SK-N-SH (cell line): ENCODE data around the gene MAP1B. TPM values are rescaled to one million over a fixed set of nuclear protein-coding genes. Genes with fewer than 3 reads are reported as not detected.

Source experiments
- CTCF ChIA-PET: fragments of 300-600, 350-600 bp; formaldehyde crosslinking; extraction: SDS; loops from one replicate; lab custom pipeline; 2021; lab: Yijun Ruan, JAX
- POLR2A ChIA-PET: fragments of 350-600 bp; sonication (Branson Sonifier 250); formaldehyde crosslinking; extraction: SDS; loops from one replicate; lab custom pipeline; 2020; ENCODE audit warnings: antibody characterized with exemption, inconsistent platforms; lab: Yijun Ruan, JAX
- DNase-seq: peaks from one replicate; pipeline ENCODE4 v3.0.0; 2012
- H2AFZ ChIP-seq: fragments of 200-600 bp; sonication (generic); 2 replicates; pipeline ENCODE4 v1.8.1; 2016; ENCODE audit warnings: antibody characterized with exemption, mild to moderate bottlenecking, low read depth
- H3F3A ChIP-seq: fragments of 200-600 bp; sonication (generic); replicated peaks from 2 replicates; pipeline ENCODE3; 2016; ENCODE audit warnings: antibody characterized with exemption, mild to moderate bottlenecking; ENCODE audit not compliant: insufficient read depth
- H3K27ac ChIP-seq, 2 experiments: fragments of 200-500 bp in 1 of 2; fragments of 200-600 bp in 1 of 2; sonication (Bioruptor generic) in 1 of 2; sonication (generic), shearing (Covaris generic) in 1 of 2; 2 replicates each; pipeline versions ENCODE4 v1.5.1 to v1.6.1; 2014 to 2016; ENCODE audit warnings: low read depth in 2 of 2, inconsistent platforms in 1 of 2, low read length in 1 of 2, mild to moderate bottlenecking in 1 of 2, mixed read lengths in 1 of 2
- H3K27me3 ChIP-seq: fragments of 200-600 bp; sonication (generic), shearing (Covaris generic); 2 replicates; pipeline ENCODE4 v1.6.1; 2016; ENCODE audit warnings: mixed run types; ENCODE audit not compliant: insufficient read depth
- H3K36me3 ChIP-seq, 2 experiments: fragments of 200-500 bp in 1 of 2; fragments of 200-600 bp in 1 of 2; sonication (Bioruptor generic) in 1 of 2; sonication (generic) in 1 of 2; replicated peaks in 1 of 2; 2 replicates each; pipeline versions ENCODE3 to v1.5.1; 2014 to 2016; ENCODE audit warnings: low read length in 1 of 2, mild to moderate bottlenecking in 1 of 2; ENCODE audit not compliant: insufficient read depth in 2 of 2, control insufficient read depth in 1 of 2
- H3K4me1 ChIP-seq, 2 experiments: fragments of 200-500 bp in 1 of 2; fragments of 200-600 bp in 1 of 2; sonication (Bioruptor generic) in 1 of 2; sonication (generic), shearing (Covaris generic) in 1 of 2; 2 replicates each; pipeline versions ENCODE4 v1.5.1 to v1.6.1; 2014 to 2016; ENCODE audit warnings: low read depth in 1 of 2, low read length in 1 of 2, mixed run types in 1 of 2; ENCODE audit not compliant: insufficient read depth in 2 of 2, control insufficient read depth in 1 of 2
- H3K4me2 ChIP-seq: fragments of 200-600 bp; sonication (generic), shearing (Covaris generic); 2 replicates; pipeline ENCODE4 v1.6.1; 2017; ENCODE audit warnings: mixed run types
- H3K4me3 ChIP-seq, 2 experiments: fragments of 200-500 bp in 1 of 2; fragments of 200-600 bp in 1 of 2; sonication (Bioruptor generic) in 1 of 2; sonication (generic), shearing (Covaris generic) in 1 of 2; 2 replicates each; pipeline versions ENCODE4 v1.5.1 to v1.8.1; 2014 to 2016; ENCODE audit warnings: low read depth in 2 of 2, inconsistent platforms in 1 of 2, low read length in 1 of 2, mild to moderate bottlenecking in 1 of 2, mixed read lengths in 1 of 2, moderate library complexity in 1 of 2
- H3K79me2 ChIP-seq: fragments of 200-600 bp; sonication (generic); 2 replicates; pipeline ENCODE4 v1.8.1; 2017; ENCODE audit warnings: mild to moderate bottlenecking; ENCODE audit not compliant: insufficient read depth
- H3K9ac ChIP-seq: fragments of 200-600 bp; sonication (generic); 2 replicates; pipeline ENCODE4 v1.6.1; 2017; ENCODE audit warnings: mixed run types
- H3K9me2 ChIP-seq: fragments of 200-600 bp; sonication (generic); 2 replicates; pipeline ENCODE4 v1.6.1; 2017; ENCODE audit warnings: mixed run types
- H3K9me3 ChIP-seq: fragments of 200-600 bp; sonication (generic); 2 replicates; pipeline ENCODE4 v1.6.1; 2017; ENCODE audit warnings: mixed run types, mild to moderate bottlenecking, moderate library complexity
- H4K20me1 ChIP-seq: fragments of 200-600 bp; sonication (generic); 2 replicates; pipeline ENCODE4 v1.6.1; 2017; ENCODE audit warnings: mild to moderate bottlenecking, mixed run types; ENCODE audit not compliant: insufficient read depth
- CHD2 ChIP-seq: fragments of 150-350 bp; IDR thresholded peaks from 2 replicates; pipeline ENCODE4 v1.6.1; 2018; ENCODE audit warnings: low read length; ENCODE audit not compliant: partially characterized antibody
- EZH2phosphoT487 ChIP-seq: fragments of 200-600 bp; sonication (generic); IDR thresholded peaks from 2 replicates; pipeline ENCODE4 v1.6.1; 2017; ENCODE audit warnings: low read depth, mixed run types, mild to moderate bottlenecking, antibody characterized with exemption, moderate library complexity, borderline replicate concordance
- IRF3 ChIP-seq: fragments of 150-350 bp; IDR thresholded peaks from 2 replicates; pipeline ENCODE4 v1.6.1; 2016; ENCODE audit warnings: mild to moderate bottlenecking, low read depth, low read length
- MAX ChIP-seq: IDR thresholded peaks from 2 replicates; pipeline ENCODE4 v1.4.0; 2012; ENCODE audit warnings: low read depth
- MEF2A ChIP-seq: IDR thresholded peaks from 2 replicates; pipeline ENCODE4 v1.4.0; 2012; ENCODE audit warnings: low read depth, borderline replicate concordance
- MXI1 ChIP-seq: IDR thresholded peaks from 2 replicates; pipeline ENCODE4 v1.6.1; 2012; ENCODE audit warnings: mild to moderate bottlenecking, low read depth, low read length, improper control_type of control experiment
- NFIC ChIP-seq: IDR thresholded peaks from 2 replicates; pipeline ENCODE4 v1.4.0; 2012; ENCODE audit warnings: borderline replicate concordance
- PBX3 ChIP-seq: IDR thresholded peaks from 2 replicates; pipeline ENCODE4; 2012
- RXRA ChIP-seq: IDR thresholded peaks from 2 replicates; pipeline ENCODE4 v1.4.0; 2012; ENCODE audit warnings: low read depth, mild to moderate bottlenecking, borderline replicate concordance
- SIN3A ChIP-seq: IDR thresholded peaks from 2 replicates; pipeline ENCODE4 v1.6.1; 2012; ENCODE audit warnings: low read depth, mild to moderate bottlenecking, low read length, moderate library complexity, borderline replicate concordance
- SMC3 ChIP-seq: IDR thresholded peaks from 2 replicates; pipeline ENCODE4 v1.6.1; 2012; ENCODE audit warnings: low read depth, low read length, improper control_type of control experiment
- TAF1 ChIP-seq: IDR thresholded peaks from 2 replicates; pipeline ENCODE4 v1.6.1; 2012; ENCODE audit warnings: low read depth, mild to moderate bottlenecking, low read length, moderate library complexity, borderline replicate concordance
- TCF12 ChIP-seq: IDR thresholded peaks from 2 replicates; pipeline ENCODE4 v1.4.0; 2012
- TEAD4 ChIP-seq: IDR thresholded peaks from 2 replicates; pipeline ENCODE4 v1.4.0; 2012; ENCODE audit warnings: mild to moderate bottlenecking, borderline replicate concordance; ENCODE audit not compliant: insufficient read depth
- USF2 ChIP-seq: fragments of 150-350 bp; IDR thresholded peaks from 2 replicates; pipeline ENCODE4 v1.6.1; 2017; ENCODE audit warnings: antibody characterized with exemption, low read length, low read depth, borderline replicate concordance
- YY1 ChIP-seq: IDR thresholded peaks from 2 replicates; pipeline ENCODE4 v1.4.0; 2012; ENCODE audit warnings: low read depth, mild to moderate bottlenecking
- WGBS: methylation state at CpG from one replicate; pipeline ENCODE4 v1.1.6; 2017; ENCODE audit warnings: low lambda C conversion rate; 5-methylcytosine and 5-hydroxymethylcytosine counted together
- polyA plus RNA-seq, 3 experiments: library from polyadenylated mRNA; depleted of rRNA; stranded (reverse); fragments of >200 nt; gene quantifications; 2 replicates each; pipeline ENCODE4 v1.2.3, GENCODE V29; 2012
- TF ChIP-seq, protein P1 (sequence below): IDR thresholded peaks from 2 replicates; pipeline ENCODE4 v1.4.0; 2012; ENCODE audit warnings: low read depth, borderline replicate concordance
- TF ChIP-seq, protein P2 (sequence below): IDR thresholded peaks from 2 replicates; pipeline ENCODE4 v1.4.0; 2012; ENCODE audit warnings: low read depth, borderline replicate concordance

Gene MAP1B
- polyA plus RNA-seq, 1 of the 3 experiments (the other 2 are of a cell fraction), result 47.5 TPM

DNA sequence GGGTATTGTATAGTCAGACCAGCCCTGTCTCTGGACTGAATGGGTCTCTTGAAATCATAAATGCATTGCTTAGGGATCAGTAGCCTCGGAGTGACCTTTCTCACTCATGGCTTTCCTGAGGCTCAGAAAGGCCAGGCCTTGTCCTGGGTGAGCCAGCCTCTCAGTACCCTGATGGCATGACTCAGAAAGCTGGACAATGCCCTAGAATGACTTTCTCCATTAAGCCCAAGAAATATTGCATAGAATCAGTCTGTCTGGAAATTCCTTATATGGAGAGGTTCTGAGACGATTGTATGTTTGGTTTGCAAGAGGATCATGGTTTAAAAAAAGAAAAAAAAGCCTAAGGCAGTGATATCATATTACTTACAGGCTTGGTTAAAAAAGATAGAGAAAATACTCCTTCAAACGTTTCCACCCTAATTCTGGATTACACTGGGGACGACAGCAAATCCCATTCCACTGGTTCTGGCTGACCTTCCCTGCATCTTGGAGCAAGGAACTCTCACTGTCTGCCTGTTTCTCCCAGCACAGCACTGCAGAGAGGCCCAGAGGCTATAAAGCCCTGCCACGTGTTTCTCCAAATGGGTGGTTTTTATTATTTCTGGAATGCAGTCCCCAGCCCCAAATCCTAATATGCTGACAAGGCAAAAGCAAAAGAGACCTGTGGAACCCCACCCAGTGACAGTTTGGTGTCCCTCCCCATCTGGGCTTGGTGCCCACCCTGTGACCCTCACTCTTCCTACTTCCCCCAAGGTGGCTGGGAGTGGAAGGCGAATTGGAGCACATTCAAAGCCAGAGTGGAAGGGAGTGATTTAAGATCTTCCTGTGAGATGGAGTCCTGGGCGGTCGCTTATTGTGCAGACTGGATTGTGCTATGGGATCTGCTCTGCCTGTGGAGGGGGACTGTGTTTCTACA lies 34.4 kb downstream of the MAP1B start (continued):
- no peak for TF ChIP-seq IRF3
- peak; percentile 36; the same call in 1 of the 2 replicates for TF ChIP-seq NFIC
- 0 out of 2 replicates have a peak, but pooled peaks have one; percentile 37 for TF ChIP-seq TEAD4
- no peak for TF ChIP-seq SMC3
- no peak for TF ChIP-seq EZH2phosphoT487
- TF ChIP-seq TAF1, result no peak
- TF ChIP-seq MEF2A, result peak; percentile 21; the same call in 1 of the 2 replicates
- no peak for TF ChIP-seq YY1
- no peak for TF ChIP-seq SIN3A
- no peak for TF ChIP-seq CHD2
- TF ChIP-seq, protein P1, sequence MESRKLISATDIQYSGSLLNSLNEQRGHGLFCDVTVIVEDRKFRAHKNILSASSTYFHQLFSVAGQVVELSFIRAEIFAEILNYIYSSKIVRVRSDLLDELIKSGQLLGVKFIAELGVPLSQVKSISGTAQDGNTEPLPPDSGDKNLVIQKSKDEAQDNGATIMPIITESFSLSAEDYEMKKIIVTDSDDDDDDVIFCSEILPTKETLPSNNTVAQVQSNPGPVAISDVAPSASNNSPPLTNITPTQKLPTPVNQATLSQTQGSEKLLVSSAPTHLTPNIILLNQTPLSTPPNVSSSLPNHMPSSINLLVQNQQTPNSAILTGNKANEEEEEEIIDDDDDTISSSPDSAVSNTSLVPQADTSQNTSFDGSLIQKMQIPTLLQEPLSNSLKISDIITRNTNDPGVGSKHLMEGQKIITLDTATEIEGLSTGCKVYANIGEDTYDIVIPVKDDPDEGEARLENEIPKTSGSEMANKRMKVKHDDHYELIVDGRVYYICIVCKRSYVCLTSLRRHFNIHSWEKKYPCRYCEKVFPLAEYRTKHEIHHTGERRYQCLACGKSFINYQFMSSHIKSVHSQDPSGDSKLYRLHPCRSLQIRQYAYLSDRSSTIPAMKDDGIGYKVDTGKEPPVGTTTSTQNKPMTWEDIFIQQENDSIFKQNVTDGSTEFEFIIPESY, result no peak; the same call in 1 of the 2 replicates
- peak; percentile 79 for TF ChIP-seq TCF12
- peak; percentile 57; the same call in 1 of the 2 replicates for TF ChIP-seq MAX
- TF ChIP-seq, protein P2, sequence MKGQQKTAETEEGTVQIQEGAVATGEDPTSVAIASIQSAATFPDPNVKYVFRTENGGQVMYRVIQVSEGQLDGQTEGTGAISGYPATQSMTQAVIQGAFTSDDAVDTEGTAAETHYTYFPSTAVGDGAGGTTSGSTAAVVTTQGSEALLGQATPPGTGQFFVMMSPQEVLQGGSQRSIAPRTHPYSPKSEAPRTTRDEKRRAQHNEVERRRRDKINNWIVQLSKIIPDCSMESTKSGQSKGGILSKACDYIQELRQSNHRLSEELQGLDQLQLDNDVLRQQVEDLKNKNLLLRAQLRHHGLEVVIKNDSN, result no peak

DNA sequence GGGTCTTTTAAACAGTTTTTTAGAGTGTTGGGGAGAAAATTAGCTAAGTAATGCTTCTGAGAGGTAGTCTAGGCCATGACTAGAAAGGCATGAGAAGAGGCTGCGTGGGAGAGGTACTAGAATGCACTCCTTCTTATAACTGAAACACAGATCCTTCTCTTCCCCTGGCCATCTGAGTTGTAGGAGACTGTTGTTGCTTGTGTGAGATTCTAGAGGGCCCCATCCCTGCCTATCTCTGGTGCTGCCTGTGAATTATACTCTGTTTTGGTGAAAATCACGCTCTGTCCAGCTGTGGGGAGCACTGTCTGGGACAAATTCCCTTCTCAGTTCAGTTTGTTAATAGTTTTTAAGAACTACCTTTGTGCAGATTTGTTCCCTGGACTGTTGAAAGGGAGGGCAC lies 37.5 kb downstream of the MAP1B start:
- H3K4me3 ChIP-seq, result no peak overlapping the region
- 96% methylated on average over 2 of the region's 2 CpGs for WGBS
- no peak for DNase-seq
- no peak for TF ChIP-seq MEF2A
- no peak for TF ChIP-seq USF2
- no peak for TF ChIP-seq RXRA
- no peak for TF ChIP-seq MXI1
- TF ChIP-seq PBX3, result no peak
- TF ChIP-seq, all 33 proteins: peak for 0
- peaks cover 59% of the 10 kb centered on the region for H3F3A ChIP-seq
- no peaks in the 10 kb centered on the region for H3K9me3 ChIP-seq
- ChIA-PET POLR2A (no interaction called here), CTCF (interaction anchor here (0.9 to 1.7 kb wide), 5 partner anchors 15 to 362 kb away, joined by 3 to 4 read pairs (median 3); no protein-coding TSS in a partner anchor)
- peak overlapping the region; percentile 41 to 94 for H3K27ac ChIP-seq
- peaks cover 63 to 83% of the 10 kb centered on the region in 2 experiments for H3K36me3 ChIP-seq
- H3K79me2 ChIP-seq, result peaks cover 99% of the 10 kb centered on the region
- H3K9ac ChIP-seq, result no peak overlapping the region
- no peaks in the 10 kb centered on the region for H3K9me2 ChIP-seq
- peaks cover 48 to 64% of the 10 kb centered on the region in 2 experiments for H3K4me1 ChIP-seq
- H2AFZ ChIP-seq, result no peak overlapping the region
- no peaks in the 10 kb centered on the region for H3K27me3 ChIP-seq
- H3K4me2 ChIP-seq, result 0 out of 2 replicates have a peak overlapping the region, but pooled peaks have one; percentile 9
- H4K20me1 ChIP-seq, result peaks cover 78% of the 10 kb centered on the region
